LNCaP clone FGC (cell line): Measurements from ENCODE around the gene RGMA.

Source experiments
- DNase-seq: peaks from one replicate; pipeline ENCODE4 v3.0.0-alpha.2; 2011; ENCODE audit warnings: low read depth
- H3K4me3 ChIP-seq: 2 replicates; pipeline ENCODE4 v1.5.1; 2011; ENCODE audit warnings: mild to moderate bottlenecking, low read depth, low read length, control low read depth
- TF ChIP-seq, protein P1 (sequence below): IDR thresholded peaks from 2 replicates; pipeline ENCODE4 v1.5.1; 2012; ENCODE audit warnings: mild to moderate bottlenecking; ENCODE audit not compliant: control insufficient read depth, insufficient read depth; ENCODE audit errors: extremely low read depth

RGMA gene

DNA sequence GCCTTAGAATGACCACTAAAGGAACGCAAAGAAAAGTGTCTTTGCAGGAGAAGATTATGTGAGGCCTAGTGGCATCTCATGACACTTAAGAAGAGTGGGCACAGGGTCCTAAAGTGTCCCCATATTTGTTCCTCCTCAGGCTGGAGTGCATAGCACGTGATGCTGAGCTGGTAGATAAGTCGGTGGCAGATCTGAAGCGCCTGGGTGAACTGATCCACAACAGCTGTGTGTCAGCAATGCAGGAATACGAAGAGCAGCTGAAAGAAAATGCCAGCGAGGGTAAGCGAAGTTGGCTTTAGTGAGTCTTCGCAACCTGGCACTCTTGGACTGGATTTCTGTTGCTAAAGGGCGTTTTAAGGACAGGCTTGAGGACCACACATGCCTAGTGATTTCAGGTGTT, 96.3 kb downstream of the RGMA start:
- DNase-seq = no peak
- H3K4me3 ChIP-seq = no peak overlapping the region
- TF ChIP-seq, protein P1, sequence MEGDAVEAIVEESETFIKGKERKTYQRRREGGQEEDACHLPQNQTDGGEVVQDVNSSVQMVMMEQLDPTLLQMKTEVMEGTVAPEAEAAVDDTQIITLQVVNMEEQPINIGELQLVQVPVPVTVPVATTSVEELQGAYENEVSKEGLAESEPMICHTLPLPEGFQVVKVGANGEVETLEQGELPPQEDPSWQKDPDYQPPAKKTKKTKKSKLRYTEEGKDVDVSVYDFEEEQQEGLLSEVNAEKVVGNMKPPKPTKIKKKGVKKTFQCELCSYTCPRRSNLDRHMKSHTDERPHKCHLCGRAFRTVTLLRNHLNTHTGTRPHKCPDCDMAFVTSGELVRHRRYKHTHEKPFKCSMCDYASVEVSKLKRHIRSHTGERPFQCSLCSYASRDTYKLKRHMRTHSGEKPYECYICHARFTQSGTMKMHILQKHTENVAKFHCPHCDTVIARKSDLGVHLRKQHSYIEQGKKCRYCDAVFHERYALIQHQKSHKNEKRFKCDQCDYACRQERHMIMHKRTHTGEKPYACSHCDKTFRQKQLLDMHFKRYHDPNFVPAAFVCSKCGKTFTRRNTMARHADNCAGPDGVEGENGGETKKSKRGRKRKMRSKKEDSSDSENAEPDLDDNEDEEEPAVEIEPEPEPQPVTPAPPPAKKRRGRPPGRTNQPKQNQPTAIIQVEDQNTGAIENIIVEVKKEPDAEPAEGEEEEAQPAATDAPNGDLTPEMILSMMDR = no peak

DNA sequence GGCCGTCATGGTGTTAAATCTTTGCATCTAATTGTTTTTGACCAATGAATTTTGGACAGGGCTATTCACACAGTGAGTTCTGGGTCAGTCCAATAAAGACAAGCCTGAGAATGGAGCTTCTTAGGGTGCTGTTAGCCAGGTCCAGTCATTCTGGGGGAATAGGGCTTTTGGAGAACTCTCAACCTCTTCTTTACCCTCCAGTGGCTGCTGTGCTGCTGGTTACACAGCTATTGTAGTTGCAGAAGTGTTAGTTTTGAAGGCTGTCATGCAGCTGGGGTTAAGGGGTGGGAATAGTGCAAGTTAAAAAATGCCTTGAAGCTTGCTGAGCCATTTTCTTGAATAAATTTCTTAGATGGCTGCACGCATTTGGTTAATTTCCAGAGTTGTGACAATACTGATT, 99.0 kb downstream of the RGMA start:
- H3K4me3 ChIP-seq = no peak overlapping the region
- TF ChIP-seq, protein P1 = no peak
- no peak for DNase-seq

DNA sequence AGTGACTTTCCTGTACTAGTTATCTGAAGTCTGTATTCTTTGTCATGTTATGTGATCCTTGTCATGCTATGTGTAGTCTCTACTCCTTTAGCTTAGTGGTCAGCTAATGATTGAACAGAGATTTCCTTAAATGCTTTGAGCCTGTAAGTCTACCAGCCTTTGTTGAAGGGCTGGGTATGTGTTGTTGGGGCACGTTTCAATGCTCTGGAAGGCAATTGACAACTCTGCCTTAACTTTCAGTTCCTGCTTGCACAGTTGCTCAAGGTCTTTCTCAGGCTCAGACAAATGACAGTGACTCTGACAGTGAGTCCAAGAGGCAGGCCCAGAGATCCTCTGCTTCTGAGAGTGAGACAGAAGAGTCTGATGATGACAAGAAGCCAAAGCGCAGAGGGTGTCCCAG, 99.5 kb downstream of the RGMA start:
- TF ChIP-seq, protein P1 = no peak
- no peak for DNase-seq
- no peak overlapping the region for H3K4me3 ChIP-seq
